SK-N-SH treated with all-trans-retinoic acid at 6 μM for 48 hours (cell line): ENCODE results near the gene ADAM33.

ENCODE experiments used
- ATAC-seq: fragments of 200-7000 bp; cut with Tn5 transposase; 3 replicates; pipeline ENCODE4 v1.9.1; 2020; ENCODE audit warnings: mild to moderate bottlenecking, moderate library complexity
- ARNTL ChIP-seq: fragments of 450-650 bp; formaldehyde crosslinking; IDR thresholded peaks from 2 replicates; pipeline ENCODE4 v1.5.0; 2020; ENCODE audit warnings: low read depth, mild to moderate bottlenecking, moderate library complexity, borderline replicate concordance
- BACH2 ChIP-seq: fragments of 250-450 bp; sonication (Bioruptor Pico); IDR thresholded peaks from 2 replicates; pipeline ENCODE4 v1.9.0; 2021; ENCODE audit warnings: mild to moderate bottlenecking, borderline replicate concordance
- CSDC2 ChIP-seq: fragments of 250-450 bp; sonication (Bioruptor Pico); IDR thresholded peaks from 2 replicates; pipeline ENCODE4 v1.5.0; 2020; ENCODE audit warnings: mild to moderate bottlenecking, moderate library complexity
- CSRNP3 ChIP-seq: fragments of 250-450 bp; sonication (Bioruptor Pico); IDR thresholded peaks from 2 replicates; pipeline ENCODE4 v1.5.1; 2021; ENCODE audit warnings: mild to moderate bottlenecking, moderate library complexity
- ESRRG ChIP-seq: fragments of 250-450 bp; sonication (Bioruptor Pico); IDR thresholded peaks from 2 replicates; pipeline ENCODE4 v1.6.1; 2021; ENCODE audit warnings: mild to moderate bottlenecking
- GLIS3 ChIP-seq: fragments of 250-450 bp; sonication (Bioruptor Pico); IDR thresholded peaks from 2 replicates; pipeline ENCODE4 v1.5.0; 2020; ENCODE audit warnings: mild to moderate bottlenecking, moderate library complexity
- ISL1 ChIP-seq: fragments of 250-450 bp; sonication (Bioruptor Pico); IDR thresholded peaks from 2 replicates; pipeline ENCODE4 v2.1.2; 2022; ENCODE audit warnings: mild to moderate bottlenecking, moderate library complexity
- OSR1 ChIP-seq: fragments of 250-450 bp; sonication (Bioruptor Pico); IDR thresholded peaks from 2 replicates; pipeline ENCODE4 v1.8.0; 2022; ENCODE audit warnings: moderate library complexity, mild to moderate bottlenecking, inconsistent platforms
- PPARA ChIP-seq: fragments of 250-450 bp; sonication (Bioruptor Pico); IDR thresholded peaks from 2 replicates; pipeline ENCODE4 v1.5.0; 2020; ENCODE audit warnings: mild to moderate bottlenecking, borderline replicate concordance
- RARB ChIP-seq: fragments of 250-450 bp; sonication (Bioruptor Pico); IDR thresholded peaks from 2 replicates; pipeline ENCODE4 v1.8.0; 2021; ENCODE audit warnings: mild to moderate bottlenecking, moderate library complexity
- SNAI2 ChIP-seq: fragments of 250-450 bp; sonication (Bioruptor Pico); IDR thresholded peaks from 2 replicates; pipeline ENCODE4 v1.5.0; 2020; ENCODE audit warnings: mild to moderate bottlenecking, moderate library complexity
- TCF4 ChIP-seq: fragments of 250-450 bp; sonication (Bioruptor Pico); IDR thresholded peaks from 2 replicates; pipeline ENCODE4 v1.8.0; 2021; ENCODE audit warnings: mild to moderate bottlenecking, moderate library complexity, borderline replicate concordance
- TOX ChIP-seq: fragments of 250-450 bp; sonication (Bioruptor Pico); IDR thresholded peaks from 2 replicates; pipeline ENCODE4 v1.8.0; 2021; ENCODE audit warnings: mild to moderate bottlenecking, moderate library complexity, borderline replicate concordance
- ZC3H10 ChIP-seq: fragments of 250-450 bp; sonication (Bioruptor Pico); IDR thresholded peaks from 2 replicates; pipeline ENCODE4 v1.5.1; 2021; ENCODE audit warnings: mild to moderate bottlenecking, moderate library complexity
- ZFP3 ChIP-seq: fragments of 250-450 bp; sonication (Bioruptor Pico); IDR thresholded peaks from 2 replicates; pipeline ENCODE4 v1.5.0; 2020; ENCODE audit warnings: mild to moderate bottlenecking, moderate library complexity
- ZFP30 ChIP-seq: fragments of 450-650 bp; formaldehyde crosslinking; IDR thresholded peaks from 2 replicates; pipeline ENCODE4 v1.5.0; 2022; ENCODE audit warnings: mild to moderate bottlenecking, moderate library complexity
- ZNF565 ChIP-seq: fragments of 450-650 bp; formaldehyde crosslinking; conservative IDR thresholded peaks from 2 replicates; pipeline ENCODE4 v1.5.0; 2020; ENCODE audit warnings: low read depth, mild to moderate bottlenecking, moderate library complexity
- ZNF70 ChIP-seq: fragments of 450-650 bp; formaldehyde crosslinking; IDR thresholded peaks from 2 replicates; pipeline ENCODE4 v1.5.0; 2020; ENCODE audit warnings: mild to moderate bottlenecking, moderate library complexity
- ZNF8 ChIP-seq: fragments of 450-650 bp; formaldehyde crosslinking; IDR thresholded peaks from 2 replicates; pipeline ENCODE4 v1.5.0; 2020; ENCODE audit warnings: mild to moderate bottlenecking, moderate library complexity
- TF ChIP-seq, protein P1 (sequence below): fragments of 250-450 bp; sonication (Bioruptor Pico); IDR thresholded peaks from 2 replicates; pipeline ENCODE4 v1.8.0; 2020; ENCODE audit warnings: mild to moderate bottlenecking, moderate library complexity, borderline replicate concordance
- TF ChIP-seq, protein P2 (sequence below): fragments of 250-450 bp; sonication (Bioruptor Pico); IDR thresholded peaks from 2 replicates; pipeline ENCODE4 v1.8.0; 2021; ENCODE audit warnings: low read depth, mild to moderate bottlenecking, moderate library complexity, borderline replicate concordance
- TF ChIP-seq, protein P3 (sequence below): fragments of 250-450 bp; sonication (Bioruptor Pico); IDR thresholded peaks from 2 replicates; pipeline ENCODE4 v1.5.1; 2020; ENCODE audit warnings: low read depth, mild to moderate bottlenecking, moderate library complexity

Gene ADAM33

GRCh38 chr20:3730803-3731672 lies 49.2 kb upstream of the ADAM33 start:
- no peak for ATAC-seq
- TF ChIP-seq CSDC2, result no peak
- TF ChIP-seq TOX, result no peak
- TF ChIP-seq, protein P1, sequence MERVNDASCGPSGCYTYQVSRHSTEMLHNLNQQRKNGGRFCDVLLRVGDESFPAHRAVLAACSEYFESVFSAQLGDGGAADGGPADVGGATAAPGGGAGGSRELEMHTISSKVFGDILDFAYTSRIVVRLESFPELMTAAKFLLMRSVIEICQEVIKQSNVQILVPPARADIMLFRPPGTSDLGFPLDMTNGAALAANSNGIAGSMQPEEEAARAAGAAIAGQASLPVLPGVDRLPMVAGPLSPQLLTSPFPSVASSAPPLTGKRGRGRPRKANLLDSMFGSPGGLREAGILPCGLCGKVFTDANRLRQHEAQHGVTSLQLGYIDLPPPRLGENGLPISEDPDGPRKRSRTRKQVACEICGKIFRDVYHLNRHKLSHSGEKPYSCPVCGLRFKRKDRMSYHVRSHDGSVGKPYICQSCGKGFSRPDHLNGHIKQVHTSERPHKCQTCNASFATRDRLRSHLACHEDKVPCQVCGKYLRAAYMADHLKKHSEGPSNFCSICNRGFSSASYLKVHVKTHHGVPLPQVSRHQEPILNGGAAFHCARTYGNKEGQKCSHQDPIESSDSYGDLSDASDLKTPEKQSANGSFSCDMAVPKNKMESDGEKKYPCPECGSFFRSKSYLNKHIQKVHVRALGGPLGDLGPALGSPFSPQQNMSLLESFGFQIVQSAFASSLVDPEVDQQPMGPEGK, result no peak
- no peak for TF ChIP-seq ISL1

GRCh38 chr20:3729811-3730540 lies 48.2 kb upstream of the ADAM33 start:
- no peak for ATAC-seq
- TF ChIP-seq ZNF565 (CRISPR knock-in tag), result no peak
- TF ChIP-seq CSDC2, result no peak
- TF ChIP-seq, protein P2, sequence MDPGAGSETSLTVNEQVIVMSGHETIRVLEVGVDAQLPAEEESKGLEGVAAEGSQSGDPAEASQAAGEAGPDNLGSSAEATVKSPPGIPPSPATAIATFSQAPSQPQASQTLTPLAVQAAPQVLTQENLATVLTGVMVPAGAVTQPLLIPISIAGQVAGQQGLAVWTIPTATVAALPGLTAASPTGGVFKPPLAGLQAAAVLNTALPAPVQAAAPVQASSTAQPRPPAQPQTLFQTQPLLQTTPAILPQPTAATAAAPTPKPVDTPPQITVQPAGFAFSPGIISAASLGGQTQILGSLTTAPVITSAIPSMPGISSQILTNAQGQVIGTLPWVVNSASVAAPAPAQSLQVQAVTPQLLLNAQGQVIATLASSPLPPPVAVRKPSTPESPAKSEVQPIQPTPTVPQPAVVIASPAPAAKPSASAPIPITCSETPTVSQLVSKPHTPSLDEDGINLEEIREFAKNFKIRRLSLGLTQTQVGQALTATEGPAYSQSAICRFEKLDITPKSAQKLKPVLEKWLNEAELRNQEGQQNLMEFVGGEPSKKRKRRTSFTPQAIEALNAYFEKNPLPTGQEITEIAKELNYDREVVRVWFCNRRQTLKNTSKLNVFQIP, result no peak
- TF ChIP-seq ZNF70 (CRISPR knock-in tag), result no peak
- no peak for TF ChIP-seq BACH2 (CRISPR knock-in tag)
- no peak for TF ChIP-seq ZC3H10 (CRISPR knock-in tag)
- no peak for TF ChIP-seq OSR1 (CRISPR knock-in tag)
- no peak for TF ChIP-seq PPARA (CRISPR knock-in tag)
- TF ChIP-seq SNAI2 (CRISPR knock-in tag), result no peak
- no peak for TF ChIP-seq ISL1

GRCh38 chr20:3729378-3729777 lies 47.6 kb upstream of the ADAM33 start:
- no peak for ATAC-seq
- no peak for TF ChIP-seq CSDC2
- no peak for TF ChIP-seq ESRRG (CRISPR knock-in tag)
- TF ChIP-seq, protein P2, result no peak
- no peak for TF ChIP-seq ZFP3 (CRISPR knock-in tag)
- no peak for TF ChIP-seq TCF4 (CRISPR knock-in tag)
- no peak for TF ChIP-seq TOX
- no peak for TF ChIP-seq ZNF8
- TF ChIP-seq PPARA (CRISPR knock-in tag), result no peak
- no peak for TF ChIP-seq GLIS3 (CRISPR knock-in tag)
- TF ChIP-seq SNAI2 (CRISPR knock-in tag), result no peak
- TF ChIP-seq CSRNP3 (CRISPR knock-in tag), result no peak
- TF ChIP-seq, protein P3, sequence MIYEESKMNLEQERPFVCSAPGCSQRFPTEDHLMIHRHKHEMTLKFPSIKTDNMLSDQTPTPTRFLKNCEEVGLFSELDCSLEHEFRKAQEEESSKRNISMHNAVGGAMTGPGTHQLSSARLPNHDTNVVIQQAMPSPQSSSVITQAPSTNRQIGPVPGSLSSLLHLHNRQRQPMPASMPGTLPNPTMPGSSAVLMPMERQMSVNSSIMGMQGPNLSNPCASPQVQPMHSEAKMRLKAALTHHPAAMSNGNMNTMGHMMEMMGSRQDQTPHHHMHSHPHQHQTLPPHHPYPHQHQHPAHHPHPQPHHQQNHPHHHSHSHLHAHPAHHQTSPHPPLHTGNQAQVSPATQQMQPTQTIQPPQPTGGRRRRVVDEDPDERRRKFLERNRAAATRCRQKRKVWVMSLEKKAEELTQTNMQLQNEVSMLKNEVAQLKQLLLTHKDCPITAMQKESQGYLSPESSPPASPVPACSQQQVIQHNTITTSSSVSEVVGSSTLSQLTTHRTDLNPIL (CRISPR knock-in tag), result no peak
- no peak for TF ChIP-seq BACH2 (CRISPR knock-in tag)
- TF ChIP-seq ZNF70 (CRISPR knock-in tag), result no peak
- no peak for TF ChIP-seq ZFP30
- no peak for TF ChIP-seq RARB (CRISPR knock-in tag)
- no peak for TF ChIP-seq ARNTL
- no peak for TF ChIP-seq ISL1
- TF ChIP-seq ZNF565 (CRISPR knock-in tag), result no peak
